Effector memory CD8-positive, alpha-beta T cell (primary cell): ENCODE measurements around the gene ARHGEF1.

Source experiments
- ATAC-seq: fragments of 150-1000 bp; cut with Tn5 transposase; replicated peaks from 2 replicates; pipeline ENCODE4 v1.10.0; 2021; ENCODE audit warnings: mild to moderate bottlenecking, moderate library complexity
- DNase-seq, 3 experiments: peaks; one replicate each; pipeline ENCODE4 v3.0.0; 2021
- H3K27ac Mint-ChIP-seq, 2 donors: one replicate each; pipeline ENCODE4 v1.8.0; 2022; ENCODE audit warnings: mild to moderate bottlenecking in 2 of 2, mixed read lengths in 2 of 2, moderate library complexity in 2 of 2
- H3K27me3 Mint-ChIP-seq, 2 donors: one replicate each; pipeline ENCODE4 v1.8.0; 2022; ENCODE audit warnings: mixed read lengths in 2 of 2
- H3K36me3 Mint-ChIP-seq: one replicate; pipeline ENCODE4 v1.8.0; 2022; ENCODE audit warnings: mild to moderate bottlenecking, moderate library complexity, mixed read lengths; ENCODE audit not compliant: insufficient read depth
- H3K4me1 Mint-ChIP-seq, 2 donors: one replicate each; pipeline ENCODE4 v1.8.0; 2022; ENCODE audit warnings: low read depth in 2 of 2, mixed read lengths in 2 of 2
- H3K4me3 Mint-ChIP-seq, 2 donors: one replicate each; pipeline ENCODE4 v1.8.0; 2022; ENCODE audit warnings: mild to moderate bottlenecking in 2 of 2, mixed read lengths in 2 of 2, moderate library complexity in 2 of 2
- H3K9me3 Mint-ChIP-seq, 2 donors: one replicate each; pipeline ENCODE4 v1.8.0; 2022; ENCODE audit warnings: mixed read lengths in 2 of 2

ARHGEF1 gene

DNA sequence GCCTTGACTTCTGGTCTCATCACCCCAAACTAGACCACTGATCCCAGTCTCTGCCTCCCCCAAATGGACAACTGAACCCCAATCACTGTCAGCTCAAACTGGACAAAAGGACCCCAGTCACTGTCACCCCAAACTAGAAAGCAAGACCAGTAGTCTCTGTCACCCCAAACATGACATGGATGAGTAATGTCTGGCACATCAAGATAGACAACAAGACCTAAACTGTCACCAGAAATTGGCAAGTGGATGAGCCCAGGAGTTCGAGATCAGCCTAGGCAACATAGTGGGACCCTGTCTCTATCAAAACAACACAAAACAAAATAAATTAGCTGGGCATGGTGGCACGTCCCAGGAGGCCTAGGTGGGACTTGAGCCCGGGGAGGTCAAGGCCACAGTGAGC is 64.1 kb downstream of the ARHGEF1 start:
- H3K4me3 Mint-ChIP-seq, result peak overlapping the region; percentile 75 to 85
- H3K4me1 Mint-ChIP-seq, result peaks cover 50 to 60% of the 10 kb centered on the region in 2 donors
- ATAC-seq, result no peak
- peak overlapping the region; percentile 93 to 100 for H3K27ac Mint-ChIP-seq
- H3K36me3 Mint-ChIP-seq, result peaks cover 42% of the 10 kb centered on the region
- DNase-seq, result no peak
- H3K27me3 Mint-ChIP-seq, result peaks cover 0 to 11% of the 10 kb centered on the region in 2 donors
- H3K9me3 Mint-ChIP-seq, result no peaks in the 10 kb centered on the region

DNA sequence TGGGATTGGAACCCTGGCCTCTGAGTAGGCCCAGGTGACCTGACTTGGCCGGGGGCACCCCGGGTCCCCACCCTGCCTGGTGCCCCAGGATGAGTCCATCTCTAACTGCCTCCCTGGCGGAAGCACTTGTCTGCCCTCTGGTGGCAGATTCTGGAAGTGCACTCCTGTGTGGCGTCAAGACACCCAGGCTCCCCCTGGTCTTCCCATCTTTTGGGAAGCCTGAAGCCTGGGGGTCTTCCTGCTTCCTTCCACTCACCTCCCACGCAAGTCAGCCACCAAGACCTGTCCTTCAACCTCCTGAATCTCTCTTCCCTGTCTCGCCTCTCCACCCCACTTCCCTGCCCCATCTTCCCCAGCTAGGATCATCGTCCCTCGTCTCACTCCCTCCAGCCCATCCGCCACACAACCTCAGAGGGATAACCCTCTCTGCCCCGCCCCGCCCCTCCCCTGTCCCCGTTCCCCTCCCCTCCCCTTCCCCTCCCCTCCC is 68.7 kb downstream of the ARHGEF1 start:
- ATAC-seq, result peak; percentile 79
- peak overlapping the region; percentile 14 to 34 for H3K4me3 Mint-ChIP-seq

GRCh38 chr19:41955521-41955920 is 72.5 kb downstream of the ARHGEF1 start:
- H3K4me1 Mint-ChIP-seq, result peaks cover 27 to 28% of the 10 kb centered on the region in 2 donors
- H3K27ac Mint-ChIP-seq, result peak overlapping the region in 1 of 2 donors; percentile 42
- H3K27me3 Mint-ChIP-seq, result no peaks in the 10 kb centered on the region
- no peak for ATAC-seq
- H3K36me3 Mint-ChIP-seq, result peaks cover 44% of the 10 kb centered on the region
- H3K9me3 Mint-ChIP-seq, result no peaks in the 10 kb centered on the region
- no peak for DNase-seq
- H3K4me3 Mint-ChIP-seq, result no peak overlapping the region

More for the DNA sequence above, 68.7 kb downstream of the ARHGEF1 start:
- H3K27me3 Mint-ChIP-seq, result no peaks in the 10 kb centered on the region
- H3K4me1 Mint-ChIP-seq, result peaks cover 29 to 30% of the 10 kb centered on the region in 2 donors
- peaks cover 42% of the 10 kb centered on the region for H3K36me3 Mint-ChIP-seq
- H3K9me3 Mint-ChIP-seq, result no peaks in the 10 kb centered on the region
- DNase-seq, result peak; percentile 88 to 89 (median 89)
- peak overlapping the region in 1 of 2 donors; percentile 88 for H3K27ac Mint-ChIP-seq

DNA sequence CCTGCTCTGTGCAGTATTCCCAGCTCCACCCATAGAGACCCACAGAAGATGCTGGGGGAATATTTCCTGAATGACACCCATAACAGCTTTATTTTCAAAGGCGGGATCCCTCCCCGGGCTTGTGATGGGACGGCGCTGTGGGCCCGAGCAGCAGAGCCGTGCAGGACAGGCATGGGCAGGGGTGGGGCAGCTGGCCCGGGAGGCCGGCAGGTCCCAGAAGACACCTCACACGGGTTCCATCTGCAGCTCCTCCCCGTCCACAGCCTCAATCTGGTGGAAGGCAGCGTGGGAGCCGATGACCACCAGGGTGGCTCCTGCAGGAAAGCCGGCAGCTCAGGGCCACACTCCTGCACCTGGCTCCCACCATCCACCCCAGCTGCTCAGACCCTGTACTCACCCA is 73.6 kb downstream of the ARHGEF1 start:
- no peaks in the 10 kb centered on the region for H3K27me3 Mint-ChIP-seq
- DNase-seq, result no peak
- ATAC-seq, result no peak
- H3K9me3 Mint-ChIP-seq, result no peaks in the 10 kb centered on the region
- peaks cover 37% of the 10 kb centered on the region for H3K36me3 Mint-ChIP-seq
- peak overlapping the region in 1 of 2 donors; percentile 10 for H3K4me3 Mint-ChIP-seq
- H3K4me1 Mint-ChIP-seq, result peaks cover 23% of the 10 kb centered on the region in 2 donors
- H3K27ac Mint-ChIP-seq, result no peak overlapping the region
